DOHH2 (cell line): ENCODE measurements around the gene CARMIL3.

Source experiments
- H3F3A ChIP-seq: fragments of 200-600 bp; sonication (generic), shearing (Covaris generic); 2 replicates; pipeline ENCODE4 v1.6.0; 2016; ENCODE audit warnings: antibody characterized with exemption, mild to moderate bottlenecking; ENCODE audit not compliant: control insufficient read depth, insufficient read depth
- H3K27ac ChIP-seq: fragments of 200-600 bp; sonication (generic); 2 replicates; pipeline ENCODE4 v1.5.1; 2014; ENCODE audit warnings: low read depth, mild to moderate bottlenecking, low read length, moderate library complexity
- H3K27me3 ChIP-seq: fragments of 200-600 bp; sonication (generic); 2 replicates; pipeline ENCODE4 v1.6.1; 2014; ENCODE audit warnings: mild to moderate bottlenecking, low read length, mixed read lengths; ENCODE audit not compliant: control insufficient read depth
- H3K36me3 ChIP-seq: fragments of 200-600 bp; sonication (generic); 2 replicates; pipeline ENCODE4 v1.6.1; 2014; ENCODE audit warnings: mild to moderate bottlenecking, low read length, moderate library complexity, mixed read lengths; ENCODE audit not compliant: control insufficient read depth
- H3K4me1 ChIP-seq: fragments of 200-600 bp; sonication (generic); 2 replicates; pipeline ENCODE4 v1.6.1; 2014; ENCODE audit warnings: mild to moderate bottlenecking, low read length, mixed read lengths; ENCODE audit not compliant: control insufficient read depth
- H3K4me2 ChIP-seq: fragments of 200-600 bp; sonication (generic); 2 replicates; pipeline ENCODE4 v1.6.0; 2014; ENCODE audit warnings: mild to moderate bottlenecking, low read length, moderate library complexity
- H3K4me3 ChIP-seq: fragments of 200-600 bp; sonication (generic); 2 replicates; pipeline ENCODE4 v1.5.1; 2014; ENCODE audit warnings: mild to moderate bottlenecking, low read length, mixed read lengths
- H3K79me2 ChIP-seq: fragments of 200-600 bp; sonication (generic); 2 replicates; pipeline ENCODE4 v1.6.1; 2014; ENCODE audit warnings: mild to moderate bottlenecking, low read length, mixed read lengths; ENCODE audit not compliant: control insufficient read depth
- H3K9me2 ChIP-seq: fragments of 200-600 bp; sonication (generic); replicated peaks from 2 replicates; pipeline ENCODE4 v1.6.1; 2014; ENCODE audit warnings: mild to moderate bottlenecking, low read length, mixed read lengths; ENCODE audit not compliant: control insufficient read depth
- H3K9me3 ChIP-seq: fragments of 200-600 bp; sonication (generic); 2 replicates; pipeline ENCODE4 v1.6.1; 2014; ENCODE audit warnings: antibody characterized with exemption, low read length, mixed read lengths; ENCODE audit not compliant: control insufficient read depth, insufficient read depth
- H4K20me1 ChIP-seq: fragments of 200-600 bp; sonication (generic); 2 replicates; pipeline ENCODE4 v1.6.0; 2014; ENCODE audit warnings: low read depth, mild to moderate bottlenecking, antibody characterized with exemption, low read length, moderate library complexity; ENCODE audit not compliant: control insufficient read depth, insufficient read depth
- CTCF ChIP-seq: fragments of 200-600 bp; sonication (generic); IDR thresholded peaks from one replicate; pipeline ENCODE4 v1.5.1; 2014; ENCODE audit warnings: antibody characterized with exemption, mild to moderate bottlenecking, low read depth, low read length; ENCODE audit not compliant: poor library complexity, severe bottlenecking
- EZH2phosphoT487 ChIP-seq: fragments of 200-600 bp; sonication (generic); IDR thresholded peaks from 2 replicates; pipeline ENCODE4 v1.6.1; 2017; ENCODE audit warnings: borderline replicate concordance, mild to moderate bottlenecking, antibody characterized with exemption, low read length, moderate library complexity, mixed read lengths

Gene CARMIL3

GRCh38 chr14:24074625-24075484 lies 23.0 kb downstream of the CARMIL3 start:
- H3K79me2 ChIP-seq: no peaks in the 10 kb centered on the region
- peaks cover 13% of the 10 kb centered on the region for H3K4me1 ChIP-seq
- H3K4me2 ChIP-seq: peak overlapping the region; percentile 24; the same call in 1 of the 2 replicates
- no peaks in the 10 kb centered on the region for H3K36me3 ChIP-seq
- H3K27me3 ChIP-seq: no peaks in the 10 kb centered on the region
- TF ChIP-seq EZH2phosphoT487 (no peak), CTCF (no peak)
- no peaks in the 10 kb centered on the region for H3F3A ChIP-seq
- no peaks in the 10 kb centered on the region for H3K9me3 ChIP-seq
- H3K27ac ChIP-seq: no peak overlapping the region
- no peak overlapping the region for H3K4me3 ChIP-seq
- H3K9me2 ChIP-seq: no peaks in the 10 kb centered on the region
- H4K20me1 ChIP-seq: no peaks in the 10 kb centered on the region

GRCh38 chr14:24075485-24076301 lies 23.9 kb downstream of the CARMIL3 start:
- Histone ChIP-seq H3K36me3 (no peaks in the 10 kb centered on the region), H3K4me3 (no peak overlapping the region), H3K27ac (no peak overlapping the region), H4K20me1 (no peaks in the 10 kb centered on the region), H3K79me2 (no peaks in the 10 kb centered on the region), H3K4me2 (peak overlapping the region; percentile 24; the same call in 1 of the 2 replicates), H3K27me3 (no peaks in the 10 kb centered on the region), H3K9me3 (no peaks in the 10 kb centered on the region), H3F3A (no peaks in the 10 kb centered on the region), H3K4me1 (peaks cover 22% of the 10 kb centered on the region), H3K9me2 (no peaks in the 10 kb centered on the region)
- TF ChIP-seq EZH2phosphoT487: no peak
- TF ChIP-seq CTCF: no peak

GRCh38 chr14:24076302-24076601 lies 24.4 kb downstream of the CARMIL3 start:
- Histone ChIP-seq H3K4me2 (no peak overlapping the region), H3K4me1 (peaks cover 24% of the 10 kb centered on the region), H3K9me2 (no peaks in the 10 kb centered on the region)

More at GRCh38 chr14:24076302-24076601, 24.4 kb downstream of the CARMIL3 start:
- no peaks in the 10 kb centered on the region for H3K27me3 ChIP-seq
- TF ChIP-seq CTCF (no peak), EZH2phosphoT487 (no peak)
- H3K4me3 ChIP-seq: no peak overlapping the region
- no peaks in the 10 kb centered on the region for H3K9me3 ChIP-seq
- no peaks in the 10 kb centered on the region for H3K79me2 ChIP-seq
- H4K20me1 ChIP-seq: no peaks in the 10 kb centered on the region
- H3F3A ChIP-seq: no peaks in the 10 kb centered on the region
- no peak overlapping the region for H3K27ac ChIP-seq
- no peaks in the 10 kb centered on the region for H3K36me3 ChIP-seq
